Spleen (tissue), 11 donors: ENCODE data around the gene ARPIN. TPM values are rescaled to one million over a fixed set of nuclear protein-coding genes. Genes with fewer than 3 reads are reported as not detected.

Source experiments
- DNase-seq: peaks from one replicate; pipeline ENCODE4 v3.0.0-alpha.2; 2020
- H3K27ac ChIP-seq, 8 donors: fragments of 200-600 bp; sonication (generic) in 7 of 8; 1 replicate in 4 of 8; 2 replicates in 4 of 8; pipeline versions ENCODE4 v1.5.0 to v1.8.0; 2016 to 2021; ENCODE audit warnings: inconsistent platforms in 4 of 8, mild to moderate bottlenecking in 4 of 8, moderate library complexity in 1 of 8
- H3K27me3 ChIP-seq, 7 donors: fragments of 200-600 bp; sonication (generic) in 6 of 7; replicated peaks in 1 of 7; 1 replicate in 4 of 7; 2 replicates in 3 of 7; pipeline versions ENCODE4 v1.5.0 to v1.8.0; 2016 to 2021; ENCODE audit warnings: inconsistent platforms in 3 of 7, mild to moderate bottlenecking in 1 of 7
- H3K36me3 ChIP-seq, 6 donors: fragments of 200-600 bp; sonication (generic) in 5 of 6; 1 replicate in 4 of 6; 2 replicates in 2 of 6; pipeline versions ENCODE4 v1.5.0 to v1.8.0; 2016 to 2021; ENCODE audit warnings: inconsistent platforms in 2 of 6
- H3K4me1 ChIP-seq, 6 donors: fragments of 200-600 bp; sonication (generic) in 5 of 6; 1 replicate in 3 of 6; 2 replicates in 3 of 6; pipeline versions ENCODE4 v1.5.0 to v1.8.0; 2016 to 2021; ENCODE audit warnings: inconsistent platforms in 3 of 6
- H3K4me3 ChIP-seq, 8 donors: fragments of 200-600 bp; sonication (generic) in 7 of 8; 1 replicate in 4 of 8; 2 replicates in 4 of 8; pipeline versions ENCODE4 v1.5.0 to v1.8.0; 2016 to 2021; ENCODE audit warnings: inconsistent platforms in 4 of 8, mild to moderate bottlenecking in 4 of 8, moderate library complexity in 2 of 8
- H3K9me3 ChIP-seq, 8 donors: fragments of 200-600 bp; sonication (generic) in 7 of 8; 1 replicate in 4 of 8; 2 replicates in 4 of 8; pipeline versions ENCODE4 v1.5.0 to v1.8.0; 2016 to 2021; ENCODE audit warnings: inconsistent platforms in 4 of 8
- CTCF ChIP-seq, 11 experiments: fragments of 200-600 bp in 7 of 11; fragments of 450-650 bp in 4 of 11; sonication (generic) in 4 of 11; IDR thresholded peaks in 8 of 11; conservative IDR thresholded peaks in 3 of 11; 1 replicate in 7 of 11; 2 replicates in 4 of 11; pipeline versions ENCODE4 v1.4.0 to v1.8.0; 2016 to 2021; ENCODE audit warnings: antibody characterized with exemption in 11 of 11, inconsistent platforms in 4 of 11, mild to moderate bottlenecking in 1 of 11
- POLR2A ChIP-seq, 3 donors: fragments of 450-650 bp; IDR thresholded peaks; one replicate each; pipeline ENCODE4 v1.5.1; 2017; ENCODE audit warnings: antibody characterized with exemption in 3 of 3, mild to moderate bottlenecking in 1 of 3
- POLR2AphosphoS5 ChIP-seq, 3 donors: sonication (generic); formaldehyde crosslinking; IDR thresholded peaks; one replicate each; pipeline ENCODE4 v1.5.1; 2017; ENCODE audit warnings: antibody characterized with exemption in 3 of 3
- WGBS, 5 donors: extraction: QIAGEN DNeasy Blood & Tissue Kit in 3 of 5; methylation state at CpG; one replicate each; pipeline versions ENCODE4 v1.1.5 to v1.1.7; 2013 to 2018; 5-methylcytosine and 5-hydroxymethylcytosine counted together
- intact Hi-C: fragments of 100-400 bp; cut with DNase I; formaldehyde crosslinking; loops from one replicate; pipeline ENCODE4 v1.15.0; 2023; ENCODE audit warnings: low total_unique reads
- polyA plus RNA-seq, 3 donors: library from polyadenylated mRNA; stranded (reverse); fragments of 200-250 nt; gene quantifications; one replicate each; pipeline ENCODE4 v1.2.1, GENCODE V29; 2013
- total RNA-seq, 7 donors: library from RNA; depleted of rRNA in 3 of 7; stranded (reverse); fragments of >200 nt in 3 of 7; fragmentation: NEBNext Ultra II Directional in 4 of 7; extraction: Animal tissue kit (Norgen Biotek cat#: 25700) in 4 of 7; gene quantifications; one replicate each; pipeline versions ENCODE4 v1.1.0 to v1.2.1, GENCODE V29; 2016 to 2021
- donor health status: healthy with polysubstance abuse.
- donor health status: DM: no; HTN: no; CAD: no; lungs with moderate emphysema.
- donor health status: DM: no; HTN: no; CAD: no.
- donor health status: Bipolar disorder and iron deficiency.
- donor health status: healthy.
- donor health status: DM: no; HTN: no; CAD: no.
- donor health status: DM: yes; HTN: yes; CAD: no.

The ARPIN gene
- total and polyA plus RNA-seq, 10 donors = 2.7 to 23.1 (median 12.0) TPM

- Histone ChIP-seq H3K9me3 (no peaks in the 10 kb centered on the region), H3K27ac (no peak overlapping the region), H3K36me3 (no peaks in the 10 kb centered on the region), H3K4me3 (no peak overlapping the region), H3K27me3 (peaks cover 0 to 20% (median 11%) of the 10 kb centered on the region in 7 donors), H3K4me1 (peaks cover 2 to 19% (median 15%) of the 10 kb centered on the region in 6 donors)
- TF ChIP-seq CTCF (IDR thresholded peaks at IDR 0.05 in 8 of 11, conservative IDR thresholded peaks at IDR 0.05 in 3 of 11) = no peak
- TF ChIP-seq POLR2A (IDR thresholded peaks at IDR 0.05) = no peak
- TF ChIP-seq POLR2AphosphoS5 (IDR thresholded peaks at IDR 0.05) = no peak
- intact Hi-C loops = no loop called here
- DNase-seq = no peak
- 69 to 88% (median 81%) methylated on average over 3 of the region's 3 CpGs for WGBS, 5 donors
Measured at GRCh38 chr15:89916660-89917059, 3.9 kb upstream of the ARPIN start.

GRCh38 chr15:89912145-89912673, 543 bp downstream of the ARPIN start:
- Histone ChIP-seq H3K27ac (peak overlapping the region in 7 of 8 donors; percentile 58 to 80 (median 71)), H3K9me3 (no peaks in the 10 kb centered on the region), H3K4me1 (peaks cover 4 to 30% (median 24%) of the 10 kb centered on the region in 6 donors), H3K27me3 (peaks cover 0 to 20% (median 11%) of the 10 kb centered on the region in 7 donors), H3K36me3 (peaks cover 0 to 11% (median 0%) of the 10 kb centered on the region in 6 donors), H3K4me3 (peak overlapping the region; percentile 17 to 80 (median 56))
- TF ChIP-seq POLR2AphosphoS5 (IDR thresholded peaks at IDR 0.05) (peak in 1 of 3 donors; percentile 36), POLR2A (IDR thresholded peaks at IDR 0.05) (no peak), CTCF (IDR thresholded peaks at IDR 0.05 in 8 of 11, conservative IDR thresholded peaks at IDR 0.05 in 3 of 11) (no peak)
- intact Hi-C loops = no loop called here
- 12 to 39% (median 17%) methylated on average over 9 to 36 of the region's 36 CpGs for WGBS, 5 donors
- peak; percentile 78 for DNase-seq

- WGBS, 5 donors = 45 to 64% (median 53%) methylated on average over 6 of the region's 6 CpGs
- no peak for DNase-seq
- peaks cover 0 to 16% (median 0%) of the 10 kb centered on the region in 6 donors for H3K36me3 ChIP-seq
- intact Hi-C loops = no loop called here
- no peak for TF ChIP-seq POLR2A (IDR thresholded peaks at IDR 0.05)
- TF ChIP-seq POLR2AphosphoS5 (IDR thresholded peaks at IDR 0.05) = no peak
- TF ChIP-seq CTCF (IDR thresholded peaks at IDR 0.05 in 8 of 11, conservative IDR thresholded peaks at IDR 0.05 in 3 of 11) = no peak
- H3K27ac ChIP-seq = peak overlapping the region in 2 of 8 donors; percentile 32 to 72
- no peaks in the 10 kb centered on the region for H3K9me3 ChIP-seq
- peaks cover 0 to 20% (median 11%) of the 10 kb centered on the region in 7 donors for H3K27me3 ChIP-seq
- H3K4me3 ChIP-seq = no peak overlapping the region
- H3K4me1 ChIP-seq = peaks cover 4 to 30% (median 24%) of the 10 kb centered on the region in 6 donors
Measured at GRCh38 chr15:89910891-89911626, 1.7 kb downstream of the ARPIN start.

DNA sequence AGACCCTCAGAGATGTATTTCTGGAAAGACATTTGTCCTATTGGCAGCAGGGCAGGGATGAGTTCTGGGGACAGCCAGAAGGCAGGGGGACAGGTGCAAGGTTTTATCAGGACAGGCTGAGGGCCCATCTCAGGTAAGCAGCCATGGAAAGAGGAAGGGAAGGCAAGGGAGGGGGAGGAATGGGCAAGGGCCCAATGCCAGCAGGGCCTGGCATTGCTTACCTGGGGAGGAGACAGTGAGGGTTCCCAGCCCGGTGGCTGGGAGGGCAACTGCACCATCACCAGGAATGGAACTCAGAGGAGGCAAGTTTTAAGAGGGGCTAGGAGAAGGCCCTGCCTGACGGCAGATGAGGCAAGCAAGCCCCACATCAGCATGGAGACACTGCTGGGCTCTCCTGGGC, 3.1 kb downstream of the ARPIN start:
- TF ChIP-seq POLR2A (IDR thresholded peaks at IDR 0.05) = no peak
- no peak for TF ChIP-seq POLR2AphosphoS5 (IDR thresholded peaks at IDR 0.05)
- no peak for TF ChIP-seq CTCF (IDR thresholded peaks at IDR 0.05 in 8 of 11, conservative IDR thresholded peaks at IDR 0.05 in 3 of 11)
- Histone ChIP-seq H3K36me3 (peaks cover 0 to 18% (median 0%) of the 10 kb centered on the region in 6 donors), H3K4me3 (no peak overlapping the region), H3K4me1 (peaks cover 4 to 31% (median 24%) of the 10 kb centered on the region in 6 donors), H3K27ac (no peak overlapping the region), H3K27me3 (peaks cover 0 to 20% (median 11%) of the 10 kb centered on the region in 7 donors), H3K9me3 (no peaks in the 10 kb centered on the region)
- 46 to 93% (median 50%) methylated on average over 1 to 2 of the region's 2 CpGs for WGBS, 5 donors
- intact Hi-C loops = no loop called here
- DNase-seq = no peak
